NCI-H2081 treated with DMSO at 0.1 percent for 48 hours (cell line): ENCODE results near the gene SYNC.
"Not testable (repeated sequence)": the region's sequence is repeated elsewhere in the genome, so short reads cannot be mapped to it uniquely, and the experiment has no call there.

ENCODE experiments used
- DNase-seq: peaks from one replicate; lab custom pipeline; 2025; lab: John Stamatoyannopoulos, UW

Gene SYNC

GRCh38 chr1:32642292-32642827 lies 60.2 kb downstream of the SYNC start:
- DNase-seq = not testable (repeated sequence)

GRCh38 chr1:32639489-32640075 lies 63.0 kb downstream of the SYNC start:
- DNase-seq = no peak

GRCh38 chr1:32636914-32637645 lies 65.5 kb downstream of the SYNC start:
- no peak for DNase-seq

GRCh38 chr1:32635508-32636277 lies 66.9 kb downstream of the SYNC start:
- no peak for DNase-seq

GRCh38 chr1:32632829-32633228 lies 69.7 kb downstream of the SYNC start:
- DNase-seq = no peak

- DNase-seq = not testable (repeated sequence)
Measured at GRCh38 chr1:32630173-32630572, 72.4 kb downstream of the SYNC start.
